NCI-H1048 (cell line): ENCODE data around the gene AKAP13.

Source experiments
- DNase-seq: peaks from one replicate; lab custom pipeline; 2025; lab: John Stamatoyannopoulos, UW

The AKAP13 gene

GRCh38 chr15:85672332-85673084, 292.1 kb downstream of the AKAP13 start:
- DNase-seq = no peak

- DNase-seq = no peak
These were observed 292.9 kb downstream of the AKAP13 start for GRCh38 chr15:85673326-85673725.

- DNase-seq = no peak
These were observed 296.1 kb downstream of the AKAP13 start for GRCh38 chr15:85676342-85677098.

GRCh38 chr15:85679231-85679630, 298.8 kb downstream of the AKAP13 start:
- no peak for DNase-seq

- DNase-seq = no peak
These were observed 301.0 kb downstream of the AKAP13 start for GRCh38 chr15:85681386-85681785.

- DNase-seq = no peak
These were observed 303.8 kb downstream of the AKAP13 start for GRCh38 chr15:85684174-85684710.

- DNase-seq = no peak
These were observed 305.0 kb downstream of the AKAP13 start for GRCh38 chr15:85685356-85685755.

- DNase-seq = no peak
These were observed 306.9 kb downstream of the AKAP13 start for GRCh38 chr15:85687329-85687728.

- DNase-seq = no peak
These were observed 308.3 kb downstream of the AKAP13 start for GRCh38 chr15:85688711-85689110.

- no peak for DNase-seq
These were observed 309.3 kb downstream of the AKAP13 start for GRCh38 chr15:85689729-85690128.

GRCh38 chr15:85690561-85691231, 310.3 kb downstream of the AKAP13 start:
- no peak for DNase-seq

GRCh38 chr15:85691350-85692240, 311.2 kb downstream of the AKAP13 start:
- DNase-seq = no peak

GRCh38 chr15:85692321-85692720, 311.9 kb downstream of the AKAP13 start:
- no peak for DNase-seq

- no peak for DNase-seq
These were observed 312.5 kb downstream of the AKAP13 start for GRCh38 chr15:85692873-85693272.

GRCh38 chr15:85693277-85693676, 312.9 kb downstream of the AKAP13 start:
- no peak for DNase-seq

- no peak for DNase-seq
These were observed 313.7 kb downstream of the AKAP13 start for GRCh38 chr15:85694091-85694490.

GRCh38 chr15:85700767-85701166, 320.4 kb downstream of the AKAP13 start:
- no peak for DNase-seq

GRCh38 chr15:85702321-85703101, 322.1 kb downstream of the AKAP13 start:
- no peak for DNase-seq

- DNase-seq = no peak
These were observed 323.7 kb downstream of the AKAP13 start for GRCh38 chr15:85704066-85704465.

GRCh38 chr15:85704720-85705429, 324.5 kb downstream of the AKAP13 start:
- DNase-seq = no peak
